Activated CD4-positive, alpha-beta T cell treated with anti-CD3 and anti-CD28 coated beads, Interleukin-10, Interleukin-2, amounts not matched to agents 100 ng/mL and 50 ng/mL, durations not matched to agents 16 hours and 8 hours (primary cell): ENCODE measurements around the gene MEMO1.
"Not testable (repeated sequence)": the region's sequence is repeated elsewhere in the genome, so short reads cannot be mapped to it uniquely, and the experiment has no call there.

Source experiments
- DNase-seq: peaks from one replicate; pipeline ENCODE4 v3.0.0-alpha.2; 2020

MEMO1 gene

DNA sequence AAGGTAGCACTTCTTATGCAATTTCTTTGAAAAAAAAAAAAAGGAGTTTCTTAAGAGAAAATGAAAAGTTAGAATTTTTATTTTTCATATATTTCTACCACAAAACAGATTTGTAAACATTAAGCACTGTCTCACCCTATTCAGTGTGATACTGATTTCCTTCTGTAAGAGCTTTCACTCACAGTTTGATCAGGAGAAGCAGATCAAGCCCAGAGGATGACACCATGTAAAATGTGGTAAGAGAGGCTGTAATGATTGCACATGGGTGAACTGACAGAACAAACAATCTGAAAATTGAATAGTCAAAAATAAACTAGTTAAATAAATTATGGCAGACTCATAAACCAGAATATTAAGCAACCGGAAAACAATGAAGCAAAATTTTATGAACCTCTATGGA lies 54.5 kb downstream of the MEMO1 start:
- DNase-seq, result no peak

DNA sequence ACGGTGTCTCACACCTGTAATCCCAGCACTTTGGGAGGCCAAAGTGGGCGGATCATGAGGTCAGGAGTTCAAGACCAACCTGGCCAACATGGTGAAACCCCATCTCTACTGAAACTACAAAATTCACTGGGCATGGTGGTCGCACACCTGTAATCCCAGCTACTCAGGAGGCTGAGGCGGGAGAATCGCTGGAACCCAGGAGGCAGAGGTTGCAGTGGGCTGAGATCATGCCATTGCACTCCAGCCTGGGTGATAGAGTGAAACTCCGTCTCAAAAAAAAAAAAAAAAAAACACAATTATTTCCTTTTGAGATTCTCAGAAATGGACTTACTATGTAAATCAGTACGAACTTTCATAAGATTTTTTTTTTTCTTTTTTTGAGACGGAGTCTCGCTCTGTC lies 57.7 kb downstream of the MEMO1 start:
- not testable (repeated sequence) for DNase-seq

DNA sequence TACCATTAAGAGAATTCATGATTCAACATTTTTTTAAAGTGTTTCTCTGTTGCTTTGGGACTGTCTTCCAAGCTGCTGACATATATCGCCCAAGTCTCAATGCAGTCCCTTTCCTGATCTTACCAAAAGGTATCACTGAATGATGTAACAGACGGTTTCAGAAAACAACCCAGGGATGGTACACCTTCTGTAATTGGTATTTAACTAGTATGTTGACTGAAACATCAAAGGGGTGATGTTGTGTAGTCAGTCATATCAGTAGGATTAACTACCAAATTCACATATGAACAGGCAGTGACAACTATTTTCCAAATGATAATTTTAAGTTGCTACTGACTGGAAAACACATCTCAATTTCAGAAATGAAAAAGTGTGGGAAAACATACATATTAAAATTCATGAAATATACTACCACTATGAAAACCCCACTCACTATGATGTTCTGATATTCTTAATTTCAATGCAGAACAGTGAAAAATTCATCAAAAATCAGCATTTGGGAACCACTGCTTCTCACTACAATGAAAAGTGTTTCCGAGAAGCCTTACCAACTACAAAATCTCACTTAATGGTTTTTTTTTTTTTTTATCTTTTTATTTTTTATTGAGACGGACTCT lies 59.8 kb downstream of the MEMO1 start:
- DNase-seq, result peak; percentile 82

DNA sequence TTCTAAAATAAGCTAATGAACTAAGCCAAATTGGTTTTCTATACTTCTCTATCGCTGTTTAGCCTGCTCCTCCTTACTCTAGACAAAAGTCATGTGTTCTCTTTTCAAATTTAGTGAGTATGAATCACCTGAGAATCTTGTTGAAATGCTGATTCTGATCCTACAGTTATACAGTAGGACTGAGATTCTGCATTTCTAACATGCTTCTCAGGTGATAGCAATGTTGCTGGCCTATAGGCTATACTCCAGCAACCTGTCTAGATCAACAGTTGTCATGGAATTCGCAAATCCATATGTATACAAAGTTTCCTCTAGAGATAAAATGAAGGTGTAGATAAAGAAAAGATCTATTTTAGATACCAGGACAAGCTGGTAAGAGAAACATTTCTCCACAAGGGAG lies 62.9 kb downstream of the MEMO1 start:
- DNase-seq, result no peak

DNA sequence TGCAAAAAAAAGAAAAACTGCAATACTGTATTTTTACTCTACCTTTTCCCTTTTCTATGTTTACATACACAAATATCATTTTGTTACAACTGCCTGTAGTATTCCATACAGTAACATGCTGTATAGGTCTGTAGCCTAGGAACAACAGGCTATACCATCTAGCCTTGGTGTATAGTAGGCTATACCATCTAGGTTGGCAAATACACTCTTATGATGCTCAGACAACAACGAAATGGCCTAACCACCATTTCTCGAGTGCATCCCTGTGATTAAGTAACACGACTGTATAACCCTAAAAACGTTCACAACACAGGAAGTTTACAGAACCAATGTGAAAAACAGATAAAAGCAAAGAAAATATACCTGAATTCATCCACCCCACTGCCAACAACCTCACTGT lies 64.0 kb downstream of the MEMO1 start:
- DNase-seq, result no peak

DNA sequence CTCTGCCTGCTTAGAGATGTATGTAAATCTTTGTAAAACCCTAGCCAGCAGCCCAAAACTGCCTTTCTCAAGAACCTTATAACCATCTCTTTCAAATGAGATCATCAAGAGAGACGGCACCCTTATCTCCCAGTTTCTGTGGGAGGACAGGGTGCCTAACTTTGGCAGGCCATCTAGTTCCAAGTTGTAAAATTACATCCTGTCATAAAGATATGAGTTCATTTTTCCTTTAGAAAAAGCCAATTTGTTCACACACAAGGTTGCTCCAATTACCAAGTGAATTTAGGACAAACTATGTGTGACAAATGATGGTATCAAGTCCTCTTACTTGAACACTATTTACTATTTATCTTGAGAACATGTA lies 65.3 kb downstream of the MEMO1 start:
- DNase-seq, result peak; percentile 27

DNA sequence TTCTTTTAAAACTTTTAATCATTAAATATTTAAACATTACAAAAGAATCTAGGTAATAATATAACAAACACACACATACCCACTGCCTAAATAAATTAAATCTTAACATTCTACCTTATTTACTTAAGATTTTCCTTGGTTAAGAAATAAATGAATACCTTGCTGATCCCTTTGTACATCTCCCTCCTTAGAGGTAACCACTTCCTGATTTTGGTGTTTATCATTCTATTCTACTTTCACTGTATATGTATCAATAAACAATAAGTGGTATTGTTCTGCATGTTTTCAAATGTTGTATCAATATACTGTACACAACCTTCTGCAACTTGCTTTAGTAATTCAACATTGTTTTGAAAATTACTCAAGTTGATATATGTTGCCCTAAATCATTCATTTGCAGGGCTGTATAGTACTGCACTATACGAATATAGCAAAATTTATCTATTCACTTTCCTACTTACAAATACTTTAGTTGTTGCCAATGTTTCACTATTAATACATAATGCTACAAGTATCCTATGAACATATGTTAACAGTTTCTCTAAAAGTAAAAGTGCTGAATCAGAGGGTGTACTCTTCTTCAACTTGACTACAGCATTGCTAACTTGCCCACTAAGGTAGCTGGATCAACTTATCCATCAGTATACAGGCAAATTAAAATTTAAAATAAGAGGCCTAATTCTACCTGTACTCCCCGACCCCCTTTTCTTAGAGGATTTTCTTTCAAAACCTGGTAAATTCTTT lies 65.8 kb downstream of the MEMO1 start:
- DNase-seq, result no peak

DNA sequence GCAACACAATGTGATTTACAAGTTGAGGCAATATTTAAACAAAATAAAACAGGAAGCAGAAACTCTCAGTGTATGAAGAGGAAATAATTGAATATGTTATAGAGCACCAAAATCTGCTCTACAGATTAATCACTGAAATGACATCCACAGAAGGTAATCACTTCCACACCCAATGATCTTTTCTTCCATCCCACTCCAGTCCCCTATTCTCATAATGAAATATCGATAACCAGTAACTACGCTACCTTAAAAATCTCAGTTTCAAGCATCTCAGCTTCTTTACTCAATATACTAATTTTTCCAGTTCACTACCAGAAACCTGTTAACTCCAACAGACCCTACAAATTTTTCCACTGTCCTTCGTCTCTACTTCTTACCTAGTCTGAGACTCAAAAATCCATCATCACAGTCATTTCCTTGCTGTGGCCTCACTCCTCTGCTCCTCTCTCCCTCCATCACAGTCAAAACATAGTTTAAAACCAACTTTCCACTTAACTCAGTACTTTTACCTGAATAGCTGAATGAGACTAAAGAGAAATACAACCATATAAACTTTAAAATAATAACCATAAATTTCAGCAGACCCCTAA lies 67.1 kb downstream of the MEMO1 start:
- DNase-seq, result peak; percentile 34

DNA sequence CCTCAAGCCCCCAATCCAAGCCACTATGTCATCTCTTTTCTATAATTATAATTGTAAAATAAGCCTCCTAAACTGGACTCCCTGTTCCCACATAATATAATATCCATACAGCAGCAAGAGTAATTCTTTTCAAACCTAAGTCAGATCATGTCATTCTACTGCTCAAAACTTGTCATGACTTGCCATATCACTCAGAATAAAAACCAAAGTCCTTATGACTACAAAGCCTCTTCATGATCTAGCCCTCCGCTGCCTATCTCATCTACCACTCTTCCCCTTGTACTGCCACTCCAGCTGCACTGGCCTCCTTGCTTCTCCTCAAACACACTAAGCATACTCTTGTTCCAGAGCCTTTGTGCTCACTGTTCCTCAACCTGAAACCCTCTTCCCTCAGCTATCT lies 69.9 kb downstream of the MEMO1 start:
- DNase-seq, result no peak

DNA sequence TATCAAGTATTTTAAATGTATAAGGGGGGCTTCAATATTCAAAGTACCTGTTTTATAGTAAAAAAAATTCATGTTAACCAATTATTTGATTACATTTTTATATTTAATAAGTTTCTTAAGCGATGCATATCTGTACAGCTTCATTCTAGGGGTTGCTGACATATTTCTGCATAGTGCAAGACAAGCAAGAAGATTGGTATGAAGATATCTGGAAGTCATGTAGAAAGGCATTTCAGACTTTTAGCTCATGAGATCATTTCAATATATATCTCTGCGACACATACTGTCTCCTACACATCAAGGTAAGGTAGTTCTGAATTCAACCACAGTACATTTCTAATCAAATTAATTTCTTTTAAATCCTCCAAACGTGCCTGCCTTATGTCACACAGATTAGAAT lies 73.1 kb downstream of the MEMO1 start:
- DNase-seq, result no peak

DNA sequence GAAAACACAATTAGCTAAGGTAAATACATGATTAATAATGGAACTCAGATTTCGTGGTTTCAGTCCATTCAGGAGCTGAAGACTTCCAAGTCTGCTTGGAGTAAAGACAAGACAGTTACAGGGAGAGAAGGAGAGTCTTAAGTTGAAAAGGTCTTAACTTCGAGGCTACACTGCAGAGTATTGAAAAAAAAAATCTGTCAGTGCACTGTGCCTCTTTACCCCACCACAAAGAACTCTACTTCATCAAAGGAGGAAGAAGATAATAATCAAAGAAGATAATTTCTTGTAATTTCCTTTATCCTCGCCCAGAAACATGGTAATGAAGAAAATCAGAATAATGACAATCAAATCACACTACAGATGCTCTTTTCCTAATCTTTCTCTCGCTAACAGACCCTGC lies 75.4 kb downstream of the MEMO1 start:
- DNase-seq, result no peak

DNA sequence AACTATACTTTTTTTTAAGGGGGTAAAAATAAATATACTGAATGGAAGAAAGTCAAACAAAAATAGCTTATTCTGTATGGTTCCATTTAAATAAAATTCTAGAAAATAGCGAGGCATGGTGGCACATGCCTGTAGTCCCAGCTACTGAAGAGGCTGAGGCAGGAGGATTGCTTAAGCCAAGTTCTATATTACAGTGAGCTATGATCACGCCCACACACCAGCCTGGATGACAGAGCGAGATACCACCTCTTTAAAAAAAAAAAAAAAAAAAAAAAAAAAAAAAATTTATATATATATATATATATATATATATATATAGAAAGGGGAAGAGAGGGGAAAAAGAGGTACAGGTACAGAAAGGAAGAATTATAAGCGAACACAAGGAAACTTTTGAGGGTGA lies 77.7 kb downstream of the MEMO1 start:
- DNase-seq, result no peak

DNA sequence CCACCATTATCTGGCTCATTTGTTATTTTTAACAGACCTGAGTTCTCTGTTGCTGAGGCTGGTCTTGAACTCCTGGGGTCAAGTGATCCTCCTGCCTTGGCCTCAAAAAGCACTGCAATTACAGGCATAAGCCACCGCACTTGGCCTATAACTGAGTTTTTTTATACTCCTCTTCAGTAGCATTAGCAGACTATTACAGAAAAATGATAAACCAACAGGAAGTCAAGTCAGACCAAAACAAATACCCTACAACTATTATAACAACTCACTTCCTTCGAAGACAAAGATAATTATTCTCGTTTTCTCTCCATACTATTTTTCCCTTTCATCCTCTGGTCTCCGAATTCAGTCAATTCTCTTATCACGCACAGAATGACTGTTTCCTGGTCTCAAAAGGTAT lies 78.2 kb downstream of the MEMO1 start:
- DNase-seq, result peak; percentile 49

DNA sequence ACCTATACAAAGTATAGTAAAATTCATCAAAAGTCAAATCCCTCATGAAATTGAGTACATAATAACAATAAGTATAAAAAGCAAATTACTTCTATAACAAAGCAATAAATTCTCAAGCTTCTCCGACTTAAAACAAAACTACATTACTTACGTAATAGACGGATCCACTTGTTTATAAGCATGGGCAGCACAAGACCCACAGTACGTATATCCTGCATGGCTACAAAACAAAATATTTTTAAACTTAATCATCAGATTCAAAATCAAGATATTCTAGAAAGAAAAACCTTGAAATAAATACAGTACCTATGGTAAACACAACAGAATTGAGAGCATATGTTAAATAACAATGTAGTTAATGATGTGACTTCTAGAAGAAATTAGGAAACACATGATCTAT lies 78.9 kb downstream of the MEMO1 start:
- DNase-seq, result no peak

DNA sequence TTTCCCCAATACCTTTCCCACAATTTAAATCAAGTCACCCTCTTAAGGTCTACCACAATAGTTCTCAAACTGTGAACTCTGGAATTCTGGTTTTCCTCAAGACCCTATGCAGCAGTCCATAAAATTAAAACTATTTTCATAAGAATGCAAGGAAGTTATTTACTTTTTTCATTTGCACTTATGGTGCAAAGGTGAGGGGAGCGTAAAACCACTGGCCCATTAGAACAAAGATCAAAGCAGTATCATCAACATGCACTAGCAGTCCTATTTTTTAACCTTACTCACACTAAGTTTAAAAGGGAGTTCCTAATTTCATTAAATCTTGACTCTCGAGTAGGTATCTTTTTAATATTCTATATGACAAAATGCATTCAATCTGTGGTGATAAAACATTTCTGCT lies 85.3 kb downstream of the MEMO1 start:
- no peak for DNase-seq

DNA sequence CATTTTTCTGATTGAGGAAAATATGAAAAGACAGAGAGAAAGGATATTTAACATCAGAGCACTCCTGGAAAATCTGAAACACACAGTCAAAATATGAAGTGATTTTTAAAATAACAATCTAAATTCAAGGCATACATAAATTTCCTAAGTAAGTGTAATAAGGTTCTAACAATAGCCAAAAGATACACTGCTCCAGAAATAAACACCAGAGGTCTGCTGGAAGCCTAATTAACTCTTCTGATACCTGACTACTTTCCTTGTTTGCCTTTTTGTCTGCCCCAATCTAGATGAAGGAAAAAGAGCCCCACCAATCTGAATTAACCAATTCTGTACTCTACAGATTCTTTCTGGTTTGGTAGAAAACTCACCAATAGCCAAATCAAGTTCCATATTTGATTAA lies 87.1 kb downstream of the MEMO1 start:
- no peak for DNase-seq

DNA sequence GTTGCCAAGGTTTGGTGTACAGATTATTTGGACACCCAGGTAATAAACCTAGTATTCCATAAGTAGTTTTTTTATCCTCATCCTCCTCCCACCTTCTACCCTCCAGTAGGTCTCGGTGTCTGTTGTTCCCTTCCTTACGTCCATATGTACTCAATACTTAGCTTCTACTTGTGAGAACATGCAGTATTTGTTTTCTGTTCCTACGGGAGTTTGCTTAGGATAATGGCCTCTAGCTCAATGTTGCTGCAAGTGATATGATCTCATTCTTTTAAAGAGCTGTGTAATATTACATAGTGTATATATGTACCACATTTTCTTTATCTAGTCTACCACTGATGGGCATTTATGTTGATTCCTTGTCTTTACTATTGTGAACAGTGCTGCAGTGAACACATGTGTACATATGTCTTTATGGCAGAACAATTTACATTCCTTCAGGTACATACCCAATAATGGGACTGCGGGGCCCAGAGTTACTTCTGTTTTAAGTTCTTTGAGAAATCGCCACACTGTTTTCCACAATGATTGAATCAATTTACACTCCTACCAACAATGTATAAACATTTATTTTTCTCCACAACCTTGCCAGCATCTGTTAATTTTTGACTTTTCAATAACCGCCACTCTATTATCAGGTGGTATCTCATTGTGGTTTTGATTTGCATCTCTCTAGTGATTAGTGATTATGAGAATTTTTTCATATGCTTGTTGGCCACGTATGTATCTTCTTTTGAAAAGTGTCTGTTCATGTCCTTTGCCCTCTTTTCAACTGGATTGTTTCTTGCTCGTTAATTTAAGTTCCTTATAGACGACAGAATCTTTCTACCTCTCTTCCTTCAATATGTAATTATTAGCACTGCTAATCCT lies 88.0 kb downstream of the MEMO1 start:
- DNase-seq, result no peak

DNA sequence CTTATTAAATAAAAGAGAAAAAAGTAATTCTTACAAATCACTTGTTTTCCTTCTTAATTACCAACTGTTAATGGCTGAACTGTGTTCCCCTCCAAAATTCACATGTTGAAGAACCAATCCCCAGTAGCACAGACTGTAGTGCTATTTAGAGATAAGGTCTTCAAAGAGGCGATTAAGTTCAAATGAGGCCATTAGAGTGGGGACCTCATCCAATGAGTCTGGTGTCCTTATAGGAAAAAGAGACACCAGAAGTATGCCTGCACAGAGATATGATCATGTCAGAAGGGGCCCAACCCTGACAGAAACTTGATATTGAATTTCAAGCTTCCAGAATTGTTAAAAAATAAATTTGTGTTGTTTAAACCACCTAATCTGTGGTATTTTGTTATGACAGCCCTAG lies 89.8 kb downstream of the MEMO1 start:
- DNase-seq, result no peak

DNA sequence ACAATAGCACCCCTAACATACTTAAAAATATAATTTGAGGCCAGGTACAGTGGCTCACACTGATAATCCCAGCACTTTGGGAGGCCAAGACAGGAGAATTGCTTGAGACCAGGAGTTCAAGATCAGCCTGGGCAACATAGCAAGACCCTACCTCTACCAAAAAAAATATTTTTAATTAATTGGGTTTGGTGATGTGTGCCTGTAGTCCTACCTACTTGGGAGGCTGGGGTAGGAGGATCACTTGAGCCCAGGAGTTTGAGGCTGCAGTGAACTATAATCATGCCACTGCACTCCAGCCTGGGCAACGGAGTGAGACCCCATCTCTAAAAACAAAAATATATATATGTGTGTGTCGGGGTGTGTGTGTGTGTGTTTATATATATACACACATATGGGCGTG lies 91.3 kb downstream of the MEMO1 start:
- no peak for DNase-seq

DNA sequence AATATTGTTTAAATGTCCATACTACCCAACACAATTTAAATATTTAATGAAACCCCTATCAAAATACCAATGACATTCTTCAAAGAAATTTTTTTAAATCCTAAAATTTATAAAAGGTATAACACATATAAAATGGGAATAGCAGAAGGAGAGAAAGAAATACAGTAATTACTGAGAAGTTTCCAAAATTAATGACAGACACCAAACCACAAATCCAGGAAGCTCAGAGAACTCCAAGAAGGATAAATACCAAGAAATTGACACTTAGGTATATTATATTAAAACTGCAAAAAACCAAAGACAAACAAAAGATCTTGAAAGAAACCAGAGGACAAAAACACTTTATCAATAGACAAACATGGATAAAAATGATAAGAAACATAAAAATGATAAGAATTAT lies 101.1 kb downstream of the MEMO1 start:
- DNase-seq, result no peak

DNA sequence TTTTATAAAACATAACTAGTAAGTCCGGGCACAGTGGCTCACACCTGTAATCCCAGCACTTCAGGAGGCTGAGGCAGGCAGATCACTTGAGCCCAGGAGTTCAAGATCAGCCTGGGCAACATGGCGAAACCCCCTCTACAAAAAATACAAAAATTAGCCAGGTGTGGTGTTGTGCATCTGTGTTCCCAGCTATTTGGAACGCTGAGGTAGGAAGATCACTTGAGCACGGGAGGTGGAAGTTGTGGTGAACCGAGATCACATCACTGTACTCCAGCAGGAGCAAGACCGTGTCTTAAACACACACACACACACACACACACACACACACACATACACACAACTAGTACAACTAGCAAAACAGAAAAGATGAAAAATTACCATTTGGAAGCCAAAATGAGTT lies 103.3 kb downstream of the MEMO1 start:
- DNase-seq, result not testable (repeated sequence)

DNA sequence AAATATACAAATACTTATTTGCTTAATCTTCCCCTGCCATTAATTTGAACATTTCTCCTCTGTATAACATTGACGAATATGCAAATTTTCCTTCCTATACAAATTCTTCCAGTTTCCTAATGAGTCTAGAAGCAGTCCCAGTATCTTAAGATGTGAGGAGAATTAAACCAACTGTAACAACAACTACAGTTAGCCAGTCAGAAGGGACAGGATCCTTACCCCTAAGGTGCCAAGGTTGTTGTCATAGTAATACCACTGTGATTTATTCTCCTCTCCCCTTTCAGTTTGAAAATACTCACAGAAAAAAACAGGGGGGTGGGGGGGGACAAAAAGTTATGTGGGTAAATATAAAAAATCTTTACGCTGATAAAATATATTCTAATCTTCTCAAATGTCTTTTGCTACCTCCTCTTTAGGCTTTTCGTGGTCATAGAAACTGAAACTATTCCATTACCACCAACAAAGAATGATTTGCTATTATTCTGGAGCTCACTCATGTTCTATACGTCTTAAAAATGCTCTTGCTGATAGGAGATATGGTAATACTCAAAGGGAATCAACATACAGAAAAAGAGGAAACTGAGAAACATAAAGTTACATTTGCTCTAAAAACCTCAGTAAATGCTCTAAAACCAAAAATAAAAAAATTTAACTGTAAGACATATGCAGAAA lies 107.6 kb downstream of the MEMO1 start:
- DNase-seq, result peak; percentile 6

DNA sequence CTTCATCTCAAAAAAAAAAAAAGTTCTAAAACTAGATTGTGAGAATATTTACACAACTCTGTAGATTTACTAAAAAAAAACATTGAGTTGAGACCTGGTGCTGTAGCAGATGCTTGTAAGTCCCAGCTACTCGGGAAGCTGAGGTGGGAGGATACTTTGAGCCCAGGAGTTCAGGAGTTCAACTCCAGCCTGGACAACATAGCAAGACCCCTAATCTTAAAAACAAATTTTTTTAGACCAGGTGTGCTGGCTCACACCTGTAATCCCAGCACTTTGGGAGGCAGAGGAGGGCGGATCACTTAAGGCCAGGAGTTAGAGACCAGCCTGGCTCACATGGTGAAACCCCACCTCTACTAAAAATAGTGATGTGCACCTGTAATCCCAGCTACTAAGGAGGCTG lies 108.9 kb downstream of the MEMO1 start:
- DNase-seq, result no peak
